HG03439 (cell line): Measurements from ENCODE around the gene GLRA2.

Experiments used
- ATAC-seq: cut with Tn5 transposase; IDR thresholded peaks from one replicate; pipeline ENCODE4 v1.9.1; 2021; ENCODE audit warnings: mild to moderate bottlenecking, moderate library complexity; ENCODE audit not compliant: unreplicated experiment

GLRA2 gene

DNA sequence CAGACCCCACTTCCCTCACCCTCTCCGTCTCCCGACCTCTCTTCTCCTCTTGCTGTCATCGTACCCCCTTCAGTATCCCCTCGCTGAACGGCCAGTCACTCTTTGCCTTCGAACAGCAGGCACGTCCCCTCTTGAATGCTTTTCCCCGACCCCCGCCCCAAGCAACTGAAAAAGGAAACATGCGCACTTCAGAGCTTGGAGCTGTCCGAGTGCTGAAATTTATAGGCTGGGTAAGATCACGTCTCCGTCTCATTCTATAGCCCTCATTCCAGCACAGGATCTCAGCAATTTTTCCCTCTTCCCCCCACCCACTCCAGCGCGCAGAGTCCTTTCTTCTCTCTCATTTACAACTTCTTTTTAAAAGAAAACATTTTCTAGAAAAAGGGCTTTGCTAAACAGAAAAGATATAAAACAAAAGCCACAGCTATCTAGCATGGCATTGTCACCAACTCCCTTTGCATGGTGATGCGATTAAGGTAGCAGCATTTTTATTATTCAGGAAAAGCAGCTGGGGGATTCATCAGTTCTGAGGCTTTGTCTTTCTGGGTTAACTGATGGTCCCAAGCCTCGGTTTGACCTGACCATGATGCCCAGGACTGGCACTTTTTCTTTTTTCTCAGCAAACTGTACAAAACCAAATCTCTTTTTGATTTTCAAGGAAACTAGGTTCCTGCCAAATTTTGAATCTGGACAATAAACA, at the start of gene GLRA2:
TSS of gene GLRA2 (plus strand) at position 247 of the 700 bp plus-strand sequence. CDS start 522 bp downstream, outside the sequence.
- no peak for ATAC-seq

DNA sequence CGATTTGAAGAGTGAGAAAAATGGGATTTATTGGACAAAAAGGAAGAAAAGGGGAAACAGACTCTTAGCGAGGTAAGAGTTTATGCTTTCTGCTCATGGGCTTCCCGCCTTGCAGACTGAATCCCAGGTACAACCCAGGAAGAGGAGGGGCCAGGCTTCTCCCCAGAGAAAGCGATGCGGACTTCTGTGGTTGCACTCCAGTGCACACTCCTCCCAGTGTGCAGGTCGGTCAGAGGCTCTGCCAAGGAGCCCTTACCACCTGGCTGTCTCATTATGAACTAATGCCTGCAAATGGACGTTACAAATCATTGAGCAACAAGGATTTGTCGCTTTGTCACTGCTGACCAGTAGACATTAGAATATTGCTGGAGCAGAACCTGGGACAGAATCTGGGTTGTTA, 39.9 kb upstream of the GLRA2 start:
- no peak for ATAC-seq

DNA sequence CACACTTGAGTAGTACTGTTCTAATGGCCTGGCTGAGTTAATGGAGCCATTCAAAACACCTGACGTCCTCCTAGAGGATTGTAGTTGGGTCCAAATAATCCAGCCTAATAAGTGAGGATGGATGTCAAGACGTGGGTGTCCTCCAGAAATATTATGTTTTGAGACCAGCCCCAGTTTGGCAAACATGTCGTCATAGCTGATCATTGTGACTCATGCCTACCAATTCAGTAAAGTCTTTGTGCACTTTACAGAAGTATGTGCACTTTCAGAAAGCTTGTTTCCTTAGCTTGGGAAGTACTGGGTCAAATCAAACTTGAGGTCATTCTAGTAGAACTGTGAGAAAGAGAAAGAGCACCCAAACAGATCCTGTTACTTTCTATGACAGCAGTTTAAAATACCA, 37.6 kb upstream of the GLRA2 start:
- no peak for ATAC-seq

DNA sequence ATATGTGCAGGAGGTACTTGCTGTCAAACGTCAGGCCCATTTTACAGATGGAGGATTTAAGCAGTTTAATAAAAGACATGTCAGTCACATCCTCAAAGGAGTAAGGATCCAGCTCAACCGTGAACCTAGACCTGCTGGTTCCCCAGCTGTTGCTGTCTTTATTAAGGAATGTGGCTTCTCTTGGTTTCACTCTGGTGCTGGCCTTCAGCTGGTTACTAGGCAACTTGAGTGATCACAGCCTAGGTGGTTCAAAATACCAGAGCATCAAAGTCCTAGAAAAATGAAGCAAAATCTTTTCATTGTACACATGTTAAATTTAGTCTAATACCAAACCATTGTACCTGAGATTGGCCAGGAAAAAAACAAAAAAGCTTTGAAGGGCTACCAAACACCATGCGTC, 32.7 kb upstream of the GLRA2 start:
- no peak for ATAC-seq

DNA sequence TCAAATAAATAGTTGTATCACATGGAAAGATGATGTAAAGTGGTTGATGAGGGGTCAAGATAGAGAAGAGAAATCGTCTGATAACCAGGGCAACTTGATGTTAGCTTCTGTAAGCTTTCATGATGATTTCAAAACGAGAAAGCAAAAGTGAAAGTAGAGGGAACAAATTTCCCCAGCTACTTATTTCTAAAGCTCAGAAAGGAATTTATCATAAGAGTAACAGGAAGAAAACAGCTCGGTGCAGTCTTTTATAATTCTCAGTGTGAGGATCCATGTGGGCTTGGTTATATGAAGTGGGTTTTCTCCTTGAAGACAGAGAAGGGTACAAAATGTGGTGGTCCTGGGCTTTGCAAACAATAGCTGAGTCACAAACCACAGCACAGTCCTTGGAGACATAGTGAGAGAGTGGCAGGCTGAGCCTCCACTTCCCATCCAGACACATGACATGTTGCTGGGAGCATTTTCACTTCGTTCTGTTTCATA, 32.1 kb upstream of the GLRA2 start:
- no peak for ATAC-seq

DNA sequence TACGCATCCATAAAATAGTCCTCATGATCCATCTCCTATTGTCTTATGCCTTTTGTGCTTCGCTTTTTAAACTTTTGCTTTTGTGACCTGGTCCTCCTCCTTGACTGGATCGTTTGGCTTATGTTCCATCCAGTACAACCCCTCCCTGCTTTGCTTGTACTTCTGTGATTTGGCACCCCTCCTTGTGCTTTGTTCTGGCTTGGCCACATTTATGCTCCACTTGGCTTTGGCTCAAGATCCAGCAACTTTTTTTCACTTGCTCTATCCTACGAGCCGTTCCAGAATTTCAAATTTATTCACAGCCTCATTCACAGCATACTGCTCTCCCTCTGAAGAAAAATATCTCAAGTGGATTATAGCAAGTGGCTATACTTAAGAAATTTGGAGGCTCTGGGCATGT, 28.0 kb upstream of the GLRA2 start:
- no peak for ATAC-seq

DNA sequence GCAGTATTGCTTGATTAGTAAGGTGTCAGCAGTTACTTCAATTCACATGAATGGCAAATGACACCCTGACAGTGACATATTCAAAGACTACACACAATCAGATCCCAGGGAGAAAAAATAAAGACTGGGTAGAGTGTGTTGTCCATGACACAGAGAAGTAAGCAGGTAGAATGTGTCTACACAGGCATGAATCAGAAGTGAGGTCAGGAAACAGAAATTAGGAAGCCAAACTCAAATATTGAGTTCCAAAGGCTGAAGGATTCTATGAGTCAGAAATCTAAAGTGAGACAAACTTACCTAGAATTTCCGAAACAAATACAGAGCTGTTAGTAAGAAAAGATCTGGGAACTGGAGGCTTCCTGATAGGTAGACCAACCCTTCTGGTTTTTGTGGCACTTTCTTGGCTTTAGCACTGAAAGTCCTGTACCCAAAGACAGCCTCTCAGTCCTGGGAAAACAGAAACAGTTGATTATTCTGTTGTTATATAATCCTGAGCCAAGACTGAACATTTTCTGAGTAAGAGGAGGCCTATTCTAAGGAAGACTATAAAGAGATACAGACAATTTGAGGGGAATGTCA, 24.3 kb upstream of the GLRA2 start:
- no peak for ATAC-seq

DNA sequence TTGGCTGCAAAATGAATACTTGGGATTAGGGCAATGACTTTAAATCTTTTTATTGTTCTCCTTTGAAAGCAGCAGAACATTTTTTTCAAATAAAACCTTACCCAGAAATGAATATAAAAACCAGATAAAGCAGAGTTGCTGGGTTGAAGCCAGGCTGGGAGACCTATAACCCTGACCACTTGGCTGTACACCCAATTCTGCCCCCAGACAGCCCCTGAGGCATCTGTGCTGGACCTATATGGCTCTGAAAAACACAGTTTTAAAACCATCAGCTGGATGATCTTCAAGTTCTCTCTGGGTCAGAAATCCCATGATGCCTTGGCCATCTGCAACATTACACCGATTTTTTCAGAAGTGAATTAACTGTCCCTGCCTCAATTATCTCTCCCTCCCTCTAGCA, 23.7 kb upstream of the GLRA2 start:
- ATAC-seq: no peak

DNA sequence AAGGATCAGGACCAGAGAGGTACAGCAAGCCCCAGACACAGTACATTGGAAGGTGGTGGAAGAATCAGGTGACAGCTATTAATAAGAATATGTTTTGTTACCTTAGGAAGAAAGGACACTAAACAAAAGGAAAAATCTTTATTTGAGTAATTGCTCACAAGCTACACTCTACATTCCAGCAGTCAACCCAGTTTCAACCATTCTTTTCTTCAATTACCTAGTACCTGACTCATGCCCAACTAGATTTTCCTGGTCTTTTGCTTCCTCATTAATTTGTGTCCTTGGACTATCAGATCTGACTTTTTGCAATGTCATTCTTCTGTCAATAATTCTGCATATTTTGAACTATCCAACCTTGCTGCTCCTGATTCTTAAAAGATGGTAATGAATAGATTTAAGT, 22.5 kb upstream of the GLRA2 start:
- no peak for ATAC-seq

DNA sequence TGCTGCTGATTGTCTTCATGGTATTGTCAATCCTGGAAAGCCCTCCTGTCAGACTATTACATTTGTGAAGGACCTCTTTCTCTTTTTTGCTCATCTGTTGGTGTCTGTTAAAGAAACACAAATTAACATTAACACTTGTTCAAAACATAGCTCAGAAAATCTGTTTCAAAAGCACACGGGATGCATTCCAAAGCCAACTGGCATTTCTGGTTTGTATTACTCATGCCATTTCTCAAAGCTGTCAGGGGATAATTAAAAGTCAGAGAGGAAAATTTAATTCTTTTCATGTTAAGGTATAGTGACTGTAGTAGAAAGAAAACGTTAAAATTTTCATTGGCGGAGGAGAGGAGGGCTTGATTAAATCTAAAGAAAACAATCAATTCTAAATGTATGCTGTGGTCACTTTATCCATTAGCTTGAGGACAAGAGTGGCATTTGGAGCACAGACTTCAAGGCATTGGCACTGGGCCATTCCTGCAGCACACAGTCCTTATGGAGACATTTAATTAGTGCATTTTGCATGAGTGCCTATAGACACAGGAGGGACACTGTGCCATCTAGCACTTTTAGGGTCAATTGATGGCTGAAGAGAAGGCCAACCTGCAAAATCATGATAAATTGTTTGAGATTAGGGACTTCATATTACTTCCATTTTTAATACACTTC, 21.2 kb upstream of the GLRA2 start:
- ATAC-seq: no peak

DNA sequence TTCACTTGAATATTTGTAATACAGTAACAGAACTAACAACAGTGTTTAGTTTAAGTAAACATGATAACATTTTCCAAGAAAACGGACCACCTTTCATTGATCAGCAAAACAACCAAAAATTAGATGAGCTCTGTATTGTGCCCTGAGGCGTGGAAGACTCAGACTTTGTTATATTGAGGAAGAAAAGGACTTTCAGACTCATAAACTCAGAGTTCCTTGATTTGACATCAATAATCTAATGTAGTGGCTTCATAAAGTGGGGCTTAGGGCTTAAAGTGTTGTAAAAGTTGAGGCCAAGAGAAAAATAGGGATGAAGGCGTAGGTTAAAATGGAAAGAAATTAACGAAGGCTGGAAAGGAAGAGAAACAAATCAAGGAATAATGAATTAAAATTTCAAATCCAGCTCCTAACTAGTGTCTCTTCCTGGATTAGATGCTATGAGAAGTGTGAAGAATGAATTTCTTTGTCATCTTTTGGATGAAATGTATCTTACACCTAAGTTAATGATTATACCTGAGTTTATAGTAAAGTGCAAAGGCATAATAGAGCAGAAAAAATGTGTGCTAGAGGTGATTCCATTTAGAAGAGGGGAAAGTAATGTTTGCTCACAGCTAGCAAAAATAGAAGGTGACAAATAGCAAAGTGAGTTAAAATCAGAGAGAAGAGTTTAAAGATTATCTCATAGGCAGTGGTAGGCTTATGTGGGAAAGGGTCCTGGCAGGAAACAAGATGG, 19.8 kb upstream of the GLRA2 start:
- ATAC-seq: no peak

DNA sequence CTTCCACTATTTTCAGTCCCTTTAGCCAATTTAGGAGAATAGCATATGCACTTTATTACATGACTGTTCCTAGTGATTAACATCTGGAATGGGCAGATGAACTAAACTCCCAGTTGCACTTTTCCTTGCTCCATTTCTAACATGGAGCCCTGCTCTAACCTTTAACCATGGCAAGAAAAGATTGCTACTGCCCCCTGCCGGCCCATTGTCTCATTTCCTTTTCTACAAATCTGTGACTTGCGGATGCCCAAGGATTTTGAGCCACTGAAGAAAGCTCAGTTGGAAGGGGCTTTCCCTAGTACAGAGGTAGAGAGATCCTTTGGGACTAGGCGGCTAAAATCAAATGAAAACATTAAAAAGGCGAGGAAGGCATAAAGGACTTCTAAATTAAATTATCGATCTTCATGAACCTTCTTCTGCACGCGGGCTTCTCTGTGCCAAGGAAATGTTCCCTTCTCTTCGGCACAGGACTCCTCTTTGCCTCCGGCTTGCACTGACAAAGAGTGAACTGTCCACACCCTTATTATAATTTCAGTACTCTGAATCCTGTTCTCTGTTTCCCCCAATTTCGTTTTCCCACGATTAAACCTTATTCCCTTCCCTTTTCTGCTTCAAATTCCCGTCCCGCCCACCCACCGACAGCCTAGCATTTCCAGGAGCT, 577 bp upstream of the GLRA2 start:
- ATAC-seq: no peak

DNA sequence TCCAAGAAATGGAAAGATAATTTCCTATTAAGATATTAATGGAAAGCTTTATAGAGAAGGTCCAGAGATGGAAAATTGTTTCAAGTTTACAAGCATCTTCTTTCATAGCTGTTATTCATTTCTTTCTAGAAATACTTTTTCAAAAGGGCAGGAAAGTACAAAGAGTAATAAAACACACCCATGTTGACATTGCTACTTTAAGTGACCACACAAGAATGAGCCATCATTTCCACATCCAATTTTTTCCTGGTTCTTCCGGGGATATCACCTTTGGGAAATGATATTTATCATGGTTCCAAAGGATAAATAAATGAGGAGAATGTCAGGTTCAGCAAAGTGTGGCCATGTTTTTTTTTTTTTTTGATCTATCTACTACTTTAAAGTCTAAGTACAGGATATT, 4.5 kb downstream of the GLRA2 start:
- ATAC-seq: no peak

DNA sequence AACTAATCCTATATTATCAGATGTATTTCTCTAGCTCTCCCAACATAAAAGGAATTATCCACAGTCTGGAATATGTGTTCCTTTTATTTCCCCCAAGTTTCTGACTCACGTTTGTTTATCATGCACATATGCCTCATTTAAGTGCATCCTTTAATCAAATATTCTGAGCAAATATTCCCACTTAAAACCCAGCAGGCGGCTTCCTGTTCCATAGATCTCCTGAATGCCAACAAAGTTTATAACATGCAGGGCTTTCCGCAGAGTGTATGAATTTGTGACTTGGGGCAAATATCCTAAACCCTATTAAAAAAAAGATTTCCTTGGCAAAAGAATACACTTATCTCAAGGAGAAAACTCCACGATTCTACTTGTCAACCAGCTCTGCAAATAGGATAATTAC, 16.9 kb downstream of the GLRA2 start:
- ATAC-seq: no peak

DNA sequence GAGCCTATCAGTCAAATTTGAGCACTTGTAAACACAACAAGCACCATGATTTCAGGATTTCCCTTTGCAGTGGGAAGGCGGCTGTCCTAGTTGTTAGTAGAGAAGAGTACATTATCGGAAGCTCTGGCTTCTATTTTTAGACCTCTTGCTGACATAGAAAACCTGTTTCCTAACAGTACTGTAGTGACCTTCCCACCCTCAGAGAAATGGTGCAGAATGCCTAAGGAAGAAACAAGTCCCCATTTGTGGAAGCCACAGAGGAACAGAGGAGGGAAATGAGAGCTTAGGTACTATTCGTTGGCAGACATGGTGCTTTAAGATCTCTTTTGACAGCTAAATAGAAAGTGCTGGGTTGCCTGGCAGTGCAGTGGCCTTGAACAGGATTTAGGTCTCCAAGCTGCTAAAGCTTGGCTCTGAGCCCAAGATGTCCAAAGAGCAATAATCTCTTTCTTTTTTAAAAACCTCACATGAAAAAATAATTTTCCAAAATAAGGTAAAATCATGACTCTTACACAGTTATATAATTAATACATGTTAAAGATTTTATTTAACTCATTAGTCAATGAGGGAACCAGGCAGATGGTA, 24.9 kb downstream of the GLRA2 start:
- no peak for ATAC-seq

DNA sequence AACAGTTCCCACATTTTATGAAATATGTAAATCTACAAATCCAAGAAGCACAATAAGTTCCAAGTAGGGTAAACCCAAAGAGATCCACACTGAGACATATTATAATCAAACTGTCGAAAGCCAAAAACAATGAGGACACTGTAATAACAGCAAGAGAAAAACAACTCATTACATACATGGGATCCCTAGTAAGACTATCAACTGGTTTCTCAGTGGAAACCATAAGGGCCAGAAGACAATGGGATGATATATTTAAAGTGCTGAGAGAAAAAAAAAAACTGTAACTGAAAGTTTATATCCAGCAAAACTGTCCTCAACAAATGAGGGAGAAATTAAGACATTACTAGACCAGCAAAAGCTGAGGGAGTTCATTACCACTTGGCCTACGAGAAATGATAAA, 34.7 kb downstream of the GLRA2 start:
- no peak for ATAC-seq

DNA sequence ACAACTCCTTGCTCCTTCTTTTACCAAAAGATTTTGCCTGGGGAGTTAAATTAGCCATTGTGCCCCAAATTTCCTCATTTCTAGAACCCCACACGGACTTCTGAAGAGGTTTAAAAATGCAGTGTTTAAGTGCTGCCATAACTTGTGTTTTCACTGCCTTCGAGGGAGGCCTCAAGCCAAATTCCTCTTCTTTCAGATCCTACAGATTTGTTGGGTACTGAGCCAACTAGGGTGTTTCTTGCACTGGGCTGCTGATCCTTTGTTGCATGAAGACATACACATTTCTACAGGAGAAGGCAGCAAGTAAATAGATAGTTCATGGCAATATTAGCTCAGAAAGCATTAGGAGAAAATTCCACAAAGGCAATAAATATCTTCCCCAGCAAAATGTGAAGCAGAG, 43.8 kb downstream of the GLRA2 start:
- ATAC-seq: no peak

DNA sequence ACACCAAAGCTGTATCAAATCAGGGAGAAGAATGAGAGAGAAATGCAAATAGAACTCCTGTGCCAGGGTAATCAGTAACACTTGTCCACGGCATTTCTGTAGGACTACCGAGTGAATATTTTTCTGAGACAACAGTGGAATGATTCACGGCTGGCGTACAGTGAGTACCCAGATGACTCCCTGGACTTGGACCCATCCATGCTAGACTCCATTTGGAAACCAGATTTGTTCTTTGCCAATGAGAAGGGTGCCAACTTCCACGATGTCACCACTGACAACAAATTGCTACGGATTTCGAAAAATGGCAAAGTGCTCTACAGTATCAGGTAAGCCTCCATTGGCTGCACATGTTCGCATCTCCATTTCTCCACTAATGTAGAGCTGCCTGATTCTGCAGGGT, 51.7 kb downstream of the GLRA2 start:
- no peak for ATAC-seq

DNA sequence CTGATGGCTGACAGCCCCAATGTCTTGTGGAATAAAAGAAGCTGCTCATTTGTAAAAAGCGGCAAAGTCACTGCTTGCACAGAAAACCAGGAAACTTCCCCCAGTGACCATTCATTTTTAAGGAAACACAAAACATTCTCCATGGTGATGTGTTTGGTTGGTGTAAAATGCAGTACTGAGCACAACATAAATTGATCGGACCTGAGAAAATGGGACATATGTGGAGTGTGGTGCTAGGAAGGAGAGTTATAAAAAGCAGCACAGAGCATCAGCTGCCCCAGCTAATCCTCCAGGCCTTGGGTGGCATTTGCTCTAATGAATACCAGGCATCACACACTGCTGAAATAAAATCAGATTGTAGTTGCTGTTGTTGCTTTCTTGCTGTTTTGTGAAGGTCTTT, 55.2 kb downstream of the GLRA2 start:
- ATAC-seq: no peak

DNA sequence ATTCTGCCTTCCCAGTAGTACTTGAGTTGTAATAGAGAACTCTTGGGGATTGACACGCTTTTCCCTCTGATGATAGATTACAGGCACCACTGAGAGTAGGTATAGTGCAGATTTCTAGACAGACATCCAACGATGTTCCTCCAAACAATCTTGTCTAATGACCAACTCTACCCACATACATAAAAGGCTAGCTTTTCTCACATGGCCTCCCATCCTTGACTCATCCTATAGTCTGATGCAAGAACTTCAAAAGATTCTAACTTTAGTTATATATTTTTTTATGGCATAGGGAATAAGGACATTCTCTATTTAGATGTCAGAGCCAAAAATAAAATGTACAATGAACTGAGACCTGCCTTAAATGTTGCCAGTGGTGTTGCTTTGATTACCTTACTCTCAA, 60.9 kb downstream of the GLRA2 start:
- ATAC-seq: no peak
